Lower leg skin (tissue), 3 donors: ENCODE measurements around the gene BEAN1.

Experiments
- POLR2A ChIP-seq, 2 donors: fragments of 450-650 bp; IDR thresholded peaks; one replicate each; pipeline ENCODE4 v1.6.1; 2016 to 2017; ENCODE audit warnings: antibody characterized with exemption in 2 of 2, mild to moderate bottlenecking in 1 of 2, moderate library complexity in 1 of 2
- TF ChIP-seq, protein P1 (sequence below), 3 donors: fragments of 450-650 bp; IDR thresholded peaks; one replicate each; pipeline ENCODE4 v1.5.1; 2016; ENCODE audit warnings: antibody characterized with exemption in 3 of 3, mild to moderate bottlenecking in 3 of 3, moderate library complexity in 2 of 3

DNA sequence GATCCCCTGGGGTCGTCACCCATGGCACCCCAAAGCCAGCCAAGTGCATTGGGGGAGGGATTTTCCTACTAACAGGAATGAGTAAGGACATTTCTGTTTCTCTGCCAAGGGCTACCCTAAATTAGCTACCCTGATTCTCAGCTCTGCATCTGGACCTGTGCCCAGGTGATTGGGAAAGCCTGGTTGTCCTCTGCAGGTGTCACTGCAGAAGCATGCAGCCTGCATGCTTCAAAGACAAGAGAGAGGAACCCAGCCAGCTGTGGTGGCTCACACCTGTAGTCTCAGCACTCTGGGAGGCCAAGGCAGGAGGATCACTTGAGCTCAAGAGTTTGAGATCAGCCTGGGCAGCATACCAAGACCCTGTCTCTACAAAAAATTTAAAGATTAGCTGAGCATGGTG lies 19.6 kb downstream of the BEAN1 start:
- TF ChIP-seq, protein P1, sequence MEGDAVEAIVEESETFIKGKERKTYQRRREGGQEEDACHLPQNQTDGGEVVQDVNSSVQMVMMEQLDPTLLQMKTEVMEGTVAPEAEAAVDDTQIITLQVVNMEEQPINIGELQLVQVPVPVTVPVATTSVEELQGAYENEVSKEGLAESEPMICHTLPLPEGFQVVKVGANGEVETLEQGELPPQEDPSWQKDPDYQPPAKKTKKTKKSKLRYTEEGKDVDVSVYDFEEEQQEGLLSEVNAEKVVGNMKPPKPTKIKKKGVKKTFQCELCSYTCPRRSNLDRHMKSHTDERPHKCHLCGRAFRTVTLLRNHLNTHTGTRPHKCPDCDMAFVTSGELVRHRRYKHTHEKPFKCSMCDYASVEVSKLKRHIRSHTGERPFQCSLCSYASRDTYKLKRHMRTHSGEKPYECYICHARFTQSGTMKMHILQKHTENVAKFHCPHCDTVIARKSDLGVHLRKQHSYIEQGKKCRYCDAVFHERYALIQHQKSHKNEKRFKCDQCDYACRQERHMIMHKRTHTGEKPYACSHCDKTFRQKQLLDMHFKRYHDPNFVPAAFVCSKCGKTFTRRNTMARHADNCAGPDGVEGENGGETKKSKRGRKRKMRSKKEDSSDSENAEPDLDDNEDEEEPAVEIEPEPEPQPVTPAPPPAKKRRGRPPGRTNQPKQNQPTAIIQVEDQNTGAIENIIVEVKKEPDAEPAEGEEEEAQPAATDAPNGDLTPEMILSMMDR (IDR thresholded peaks at IDR 0.05), result no peak
- no peak for TF ChIP-seq POLR2A (IDR thresholded peaks at IDR 0.05)
